HG02981 (cell line): Measurements from ENCODE around the gene RAD54L.
A peak's percentile ranks its signal among the peaks of the same experiment; 100 is the strongest.
"Not testable (repeated sequence)": the region's sequence is repeated elsewhere in the genome, so short reads cannot be mapped to it uniquely, and the experiment has no call there.

Experiments
- ATAC-seq: cut with Tn5 transposase; IDR thresholded peaks from one replicate; pipeline ENCODE4 v1.9.1; 2021; ENCODE audit warnings: mild to moderate bottlenecking, moderate library complexity; ENCODE audit not compliant: unreplicated experiment

The RAD54L gene

GRCh38 chr1:46238865-46239264 is 8.7 kb upstream of the RAD54L start:
- not testable (repeated sequence) for ATAC-seq

- ATAC-seq, result not testable (repeated sequence)
These were observed 5.8 kb upstream of the RAD54L start for GRCh38 chr1:46241733-46242132.

- no peak for ATAC-seq
These were observed 4.6 kb upstream of the RAD54L start for GRCh38 chr1:46242918-46243317.

GRCh38 chr1:46243831-46244230 is 3.7 kb upstream of the RAD54L start:
- not testable (repeated sequence) for ATAC-seq

- no peak for ATAC-seq
These were observed 2.7 kb upstream of the RAD54L start for GRCh38 chr1:46244656-46245371.

- ATAC-seq, result not testable (repeated sequence)
These were observed 1.4 kb upstream of the RAD54L start for GRCh38 chr1:46246136-46246535.

- ATAC-seq, result peak; percentile 51
These were observed 771 bp upstream of the RAD54L start for GRCh38 chr1:46246548-46247435.

- ATAC-seq, result no peak
These were observed 758 bp downstream of the RAD54L start for GRCh38 chr1:46248122-46248920.

- no peak for ATAC-seq
These were observed 7.1 kb downstream of the RAD54L start for GRCh38 chr1:46254668-46255067.

GRCh38 chr1:46256523-46256922 is 9.0 kb downstream of the RAD54L start:
- no peak for ATAC-seq

- no peak for ATAC-seq
These were observed 14.9 kb downstream of the RAD54L start for GRCh38 chr1:46262508-46262907.

GRCh38 chr1:46263146-46263545 is 15.6 kb downstream of the RAD54L start:
- no peak for ATAC-seq

GRCh38 chr1:46268578-46268977 is 21.0 kb downstream of the RAD54L start:
- no peak for ATAC-seq

GRCh38 chr1:46274225-46275029 is 26.9 kb downstream of the RAD54L start:
- no peak for ATAC-seq

GRCh38 chr1:46275030-46275337 is 27.4 kb downstream of the RAD54L start:
- no peak for ATAC-seq

- no peak for ATAC-seq
These were observed 30.3 kb downstream of the RAD54L start for GRCh38 chr1:46277658-46278373.

- ATAC-seq, result no peak
These were observed 31.2 kb downstream of the RAD54L start for GRCh38 chr1:46278807-46279206.

- no peak for ATAC-seq
These were observed 32.5 kb downstream of the RAD54L start for GRCh38 chr1:46280092-46280491.

- ATAC-seq, result no peak
These were observed 33.5 kb downstream of the RAD54L start for GRCh38 chr1:46281021-46281420.

- ATAC-seq, result no peak
These were observed 36.5 kb downstream of the RAD54L start for GRCh38 chr1:46284058-46284457.
